Ishikawa (cell line): ENCODE results near the gene SERPINB10.

ENCODE experiments used
- CEBPB ChIP-seq: IDR thresholded peaks from 2 replicates; pipeline ENCODE4 v1.6.1; 2012
- CREB1 ChIP-seq: IDR thresholded peaks from 2 replicates; pipeline ENCODE4 v1.6.1; 2012; ENCODE audit warnings: low read depth
- EGR1 ChIP-seq: IDR thresholded peaks from 2 replicates; pipeline ENCODE4 v1.6.1; 2012
- EP300 ChIP-seq: IDR thresholded peaks from 2 replicates; pipeline ENCODE4 v1.6.1; 2012; ENCODE audit warnings: borderline replicate concordance
- FOXM1 ChIP-seq: IDR thresholded peaks from 2 replicates; pipeline ENCODE4 v1.6.1; 2012; ENCODE audit warnings: low read depth, borderline replicate concordance
- MAX ChIP-seq: IDR thresholded peaks from 2 replicates; pipeline ENCODE4 v1.6.1; 2012
- NFIC ChIP-seq: IDR thresholded peaks from 2 replicates; pipeline ENCODE4 v1.6.1; 2012
- RAD21 ChIP-seq: IDR thresholded peaks from 2 replicates; pipeline ENCODE4 v1.6.1; 2012; ENCODE audit warnings: low read depth
- REST ChIP-seq: IDR thresholded peaks from 2 replicates; pipeline ENCODE4 v1.6.1; 2012; ENCODE audit warnings: low read depth, mild to moderate bottlenecking
- TAF1 ChIP-seq: IDR thresholded peaks from 2 replicates; pipeline ENCODE4 v1.6.1; 2012; ENCODE audit warnings: low read depth, mild to moderate bottlenecking
- TCF12 ChIP-seq: IDR thresholded peaks from 2 replicates; pipeline ENCODE4 v1.6.1; 2012; ENCODE audit warnings: low read depth
- TEAD4 ChIP-seq: IDR thresholded peaks from 2 replicates; pipeline ENCODE4 v1.6.1; 2012
- USF1 ChIP-seq: IDR thresholded peaks from 2 replicates; pipeline ENCODE4 v1.6.1; 2012
- YY1 ChIP-seq: IDR thresholded peaks from 2 replicates; pipeline ENCODE4 v1.6.1; 2012; ENCODE audit warnings: low read depth
- ZBTB7A ChIP-seq: IDR thresholded peaks from 2 replicates; pipeline ENCODE4 v1.6.1; 2012; ENCODE audit warnings: low read depth

Gene SERPINB10

GRCh38 chr18:63947051-63947790, 39.5 kb downstream of the SERPINB10 start:
- TF ChIP-seq TAF1 = no peak
- no peak for TF ChIP-seq NFIC
- no peak for TF ChIP-seq EGR1
- TF ChIP-seq CREB1 = no peak
- TF ChIP-seq TEAD4 = no peak
- TF ChIP-seq YY1 = no peak
- TF ChIP-seq RAD21 = no peak
- no peak for TF ChIP-seq ZBTB7A
- no peak for TF ChIP-seq EP300
- no peak for TF ChIP-seq REST

GRCh38 chr18:63949068-63949737, 41.4 kb downstream of the SERPINB10 start, which contains the start of gene HMSD:
HMSD (plus strand) TSS chr18:63949301; CDS start chr18:63953456, 4,155 bp downstream.
- TF ChIP-seq TCF12 (no peak), EGR1 (no peak), CEBPB (no peak), TEAD4 (no peak), REST (no peak), YY1 (no peak), TAF1 (no peak), ZBTB7A (no peak), CREB1 (no peak), FOXM1 (no peak), NFIC (no peak), RAD21 (no peak)

- TF ChIP-seq EP300 (no peak), ZBTB7A (no peak), REST (no peak), RAD21 (no peak), NFIC (no peak), FOXM1 (no peak)
Measured at GRCh38 chr18:63951302-63951705, 43.5 kb downstream of the SERPINB10 start.

GRCh38 chr18:63953811-63954210, 46.1 kb downstream of the SERPINB10 start:
- no peak for TF ChIP-seq ZBTB7A
- no peak for TF ChIP-seq EGR1
- no peak for TF ChIP-seq MAX
- no peak for TF ChIP-seq CEBPB
- TF ChIP-seq EP300 = no peak
- TF ChIP-seq NFIC = no peak
- TF ChIP-seq CREB1 = no peak
- no peak for TF ChIP-seq FOXM1
- TF ChIP-seq TEAD4 = no peak
- TF ChIP-seq REST = no peak
- no peak for TF ChIP-seq TAF1
- no peak for TF ChIP-seq RAD21
- no peak for TF ChIP-seq YY1
- TF ChIP-seq TCF12 = no peak
- TF ChIP-seq USF1 = no peak
